Transverse colon (tissue), 4 donors: ENCODE results near the gene DNM1. TPM values are rescaled to one million over a fixed set of nuclear protein-coding genes. Genes with fewer than 3 reads are reported as not detected.

Source experiments
- DNase-seq: peaks from one replicate; pipeline ENCODE4 v3.0.0-alpha.2; 2019
- H3K27ac ChIP-seq, 4 donors: fragments of 200-600 bp; sonication (generic); 2 replicates each; pipeline ENCODE4 v1.5.1; 2016 to 2018; ENCODE audit warnings: inconsistent platforms in 4 of 4
- H3K27me3 ChIP-seq: fragments of 200-600 bp; sonication (generic); 2 replicates; pipeline ENCODE4 v1.5.1; 2017; ENCODE audit warnings: inconsistent platforms
- H3K36me3 ChIP-seq, 4 donors: fragments of 200-600 bp; sonication (generic); 2 replicates each; pipeline ENCODE4 v1.5.1; 2017 to 2019; ENCODE audit warnings: inconsistent platforms in 4 of 4
- H3K4me1 ChIP-seq, 4 donors: fragments of 200-600 bp; sonication (generic); 2 replicates each; pipeline ENCODE4 v1.5.1; 2017 to 2020; ENCODE audit warnings: inconsistent platforms in 4 of 4
- H3K4me3 ChIP-seq, 4 donors: fragments of 200-600 bp; sonication (generic); 1 replicate in 1 of 4; 2 replicates in 3 of 4; pipeline versions ENCODE4 v1.5.1 to v1.6.1; 2017 to 2019; ENCODE audit warnings: inconsistent platforms in 4 of 4
- H3K9me3 ChIP-seq, 2 donors: fragments of 200-600 bp; sonication (generic); 2 replicates each; pipeline ENCODE4 v1.5.1; 2017 to 2019; ENCODE audit warnings: inconsistent platforms in 2 of 2
- EP300 ChIP-seq: sonication (generic); formaldehyde crosslinking; IDR thresholded peaks from one replicate; pipeline ENCODE4 v1.6.1; 2017; ENCODE audit warnings: antibody characterized with exemption, low read depth
- POLR2A ChIP-seq: fragments of 450-650 bp; IDR thresholded peaks from one replicate; pipeline ENCODE4 v1.6.1; 2016; ENCODE audit warnings: antibody characterized with exemption, mild to moderate bottlenecking, moderate library complexity
- POLR2AphosphoS5 ChIP-seq, 3 donors: sonication (generic); formaldehyde crosslinking; IDR thresholded peaks; one replicate each; pipeline ENCODE4 v1.6.1; 2016; ENCODE audit warnings: antibody characterized with exemption in 3 of 3
- WGBS, 2 donors: methylation state at CpG; one replicate each; pipeline ENCODE4 v1.1.5; 2018; ENCODE audit warnings: low coverage in 1 of 2; 5-methylcytosine and 5-hydroxymethylcytosine counted together
- in situ Hi-C, 4 donors: fragments of 200-750 bp; cut with MboI; loops; one replicate each; pipeline versions ENCODE4 v1.15.0 to v1.15.1; 2017; ENCODE audit warnings: low sequenced_read_pairs in 3 of 4, low pct_ligation_motif_present in 1 of 4, low pct_unique_long_range_greater_than_20kb in 1 of 4
- intact Hi-C: fragments of 100-400 bp; cut with DNase I; formaldehyde crosslinking; loops from one replicate; pipeline ENCODE4 v1.15.1; 2023; ENCODE audit warnings: low total_unique reads
- total RNA-seq, 4 donors: library from RNA; depleted of rRNA; stranded (reverse); fragments of >200 nt; gene quantifications; one replicate each; pipeline ENCODE4 v1.1.0, GENCODE V29; 2016
- TF ChIP-seq, protein P1 (sequence below), 5 experiments: fragments of 200-600 bp in 3 of 5; fragments of 450-650 bp in 2 of 5; sonication (generic) in 3 of 5; IDR thresholded peaks; 1 replicate in 2 of 5; 2 replicates in 3 of 5; pipeline ENCODE4 v1.5.1; 2016 to 2017; ENCODE audit warnings: antibody characterized with exemption in 5 of 5, inconsistent platforms in 3 of 5, mild to moderate bottlenecking in 2 of 5, moderate library complexity in 1 of 5

DNM1 gene
- total RNA-seq, 4 donors from 2014 or later: 7.5 to 41.8 (median 14.3) TPM

DNA sequence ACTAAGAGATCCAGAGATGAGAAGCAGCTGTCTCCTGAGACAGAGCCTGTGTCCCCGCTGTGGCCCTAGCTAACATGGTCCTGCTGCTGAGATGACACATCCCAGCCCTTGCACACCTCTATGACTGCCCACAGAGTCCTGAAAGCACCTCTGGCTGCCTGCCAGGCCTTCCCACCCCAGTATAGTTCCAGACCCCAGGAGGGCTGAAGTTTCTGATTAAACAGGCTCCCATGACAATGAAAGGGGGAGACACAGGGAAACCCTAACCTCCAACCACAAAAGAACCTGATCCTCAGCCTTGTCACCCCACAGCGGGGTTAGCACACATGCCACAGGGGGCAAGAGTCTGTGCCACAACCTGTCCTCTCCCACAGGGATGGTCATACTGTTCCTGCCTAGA is 27.5 kb upstream of the DNM1 start:
- no peak for TF ChIP-seq POLR2A
- TF ChIP-seq, protein P1, sequence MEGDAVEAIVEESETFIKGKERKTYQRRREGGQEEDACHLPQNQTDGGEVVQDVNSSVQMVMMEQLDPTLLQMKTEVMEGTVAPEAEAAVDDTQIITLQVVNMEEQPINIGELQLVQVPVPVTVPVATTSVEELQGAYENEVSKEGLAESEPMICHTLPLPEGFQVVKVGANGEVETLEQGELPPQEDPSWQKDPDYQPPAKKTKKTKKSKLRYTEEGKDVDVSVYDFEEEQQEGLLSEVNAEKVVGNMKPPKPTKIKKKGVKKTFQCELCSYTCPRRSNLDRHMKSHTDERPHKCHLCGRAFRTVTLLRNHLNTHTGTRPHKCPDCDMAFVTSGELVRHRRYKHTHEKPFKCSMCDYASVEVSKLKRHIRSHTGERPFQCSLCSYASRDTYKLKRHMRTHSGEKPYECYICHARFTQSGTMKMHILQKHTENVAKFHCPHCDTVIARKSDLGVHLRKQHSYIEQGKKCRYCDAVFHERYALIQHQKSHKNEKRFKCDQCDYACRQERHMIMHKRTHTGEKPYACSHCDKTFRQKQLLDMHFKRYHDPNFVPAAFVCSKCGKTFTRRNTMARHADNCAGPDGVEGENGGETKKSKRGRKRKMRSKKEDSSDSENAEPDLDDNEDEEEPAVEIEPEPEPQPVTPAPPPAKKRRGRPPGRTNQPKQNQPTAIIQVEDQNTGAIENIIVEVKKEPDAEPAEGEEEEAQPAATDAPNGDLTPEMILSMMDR (IDR thresholded peaks at IDR 0.05): no peak
- no peak for TF ChIP-seq EP300
- no peak for TF ChIP-seq POLR2AphosphoS5 (IDR thresholded peaks at IDR 0.05)
- in situ Hi-C loops: no loop called here
- Histone ChIP-seq H3K36me3 (peaks cover 0 to 42% (median 20%) of the 10 kb centered on the region in 4 donors), H3K4me3 (no peak overlapping the region), H3K4me1 (no peaks in the 10 kb centered on the region), H3K9me3 (no peaks in the 10 kb centered on the region), H3K27ac (peak overlapping the region; percentile 18 to 48 (median 20)), H3K27me3 (no peaks in the 10 kb centered on the region)
- intact Hi-C loops: no loop called here
- no peak for DNase-seq
- WGBS, 2 donors: 89% methylated on average over 2 of the region's 2 CpGs; no CpG with 5 or more reads in 1 of the 2 donors

DNA sequence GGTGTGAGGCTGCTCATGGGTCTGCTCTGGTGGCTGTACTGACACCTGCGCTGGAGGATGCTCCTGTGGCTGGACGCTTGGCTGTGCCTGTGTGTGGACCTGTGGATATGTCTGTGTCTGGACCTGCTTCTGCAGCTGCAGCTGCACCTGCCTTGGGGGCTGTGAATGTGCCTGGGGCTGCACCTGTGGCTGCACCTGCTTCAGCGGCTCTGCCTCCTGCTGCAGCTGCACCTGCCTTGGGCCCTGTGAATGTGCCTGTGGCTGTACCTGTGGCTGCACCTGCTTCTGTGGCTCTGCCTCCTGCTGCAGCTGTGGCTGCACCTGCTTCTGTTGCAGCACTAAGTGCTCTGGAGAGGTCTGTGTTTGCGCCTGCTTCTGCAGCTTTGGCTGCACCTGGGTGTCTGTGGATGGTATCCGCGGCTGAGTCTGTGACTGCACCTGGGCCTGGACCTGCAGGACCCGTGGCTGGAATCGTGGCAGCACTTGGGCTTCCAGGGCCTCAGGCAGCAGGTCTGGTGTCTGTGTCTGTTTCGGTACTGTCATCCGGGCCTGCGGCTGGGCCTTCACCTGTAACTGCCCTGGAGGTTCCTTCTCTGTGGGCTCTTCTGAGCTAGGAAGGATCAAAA is 24.3 kb upstream of the DNM1 start:
- Histone ChIP-seq H3K36me3 (peaks cover 3 to 44% (median 25%) of the 10 kb centered on the region in 4 donors), H3K27ac (no peak overlapping the region), H3K4me1 (no peaks in the 10 kb centered on the region), H3K27me3 (no peaks in the 10 kb centered on the region), H3K4me3 (no peak overlapping the region), H3K9me3 (no peaks in the 10 kb centered on the region)
- TF ChIP-seq, protein P1 (IDR thresholded peaks at IDR 0.05): no peak
- TF ChIP-seq POLR2AphosphoS5 (IDR thresholded peaks at IDR 0.05) (no peak), POLR2A (no peak), EP300 (no peak)
- in situ Hi-C loops: no loop called here
- intact Hi-C loops: no loop called here
- no peak for DNase-seq
- 100% methylated on average over 8 of the region's 11 CpGs; no CpG with 5 or more reads in 1 of the 2 donors for WGBS, 2 donors

DNA sequence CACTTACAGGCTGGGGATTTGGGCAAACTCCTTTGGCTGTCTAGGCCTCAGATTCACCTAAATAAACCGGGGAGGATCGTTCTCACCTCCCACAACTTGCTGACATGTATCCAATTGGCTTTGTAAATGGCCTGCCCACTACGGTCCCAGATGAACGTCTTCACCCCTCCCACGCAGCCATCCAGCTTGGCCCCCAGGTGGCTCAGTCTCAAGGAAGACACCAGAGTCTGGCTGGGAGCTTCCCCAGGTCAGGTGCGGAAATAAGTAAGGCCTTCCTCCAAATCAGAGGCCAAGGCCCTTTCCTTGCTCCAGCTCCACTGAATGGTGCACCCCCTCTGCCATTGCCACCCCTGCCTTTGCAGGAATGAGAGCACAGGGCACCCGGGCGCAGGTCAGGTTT is 23.2 kb upstream of the DNM1 start:
- WGBS, 2 donors: 96% methylated on average over 8 of the region's 8 CpGs; no CpG with 5 or more reads in 1 of the 2 donors
- no peaks in the 10 kb centered on the region for H3K27me3 ChIP-seq
- H3K4me3 ChIP-seq: no peak overlapping the region
- no peak for DNase-seq
- in situ Hi-C loops: no loop called here
- H3K27ac ChIP-seq: no peak overlapping the region
- H3K9me3 ChIP-seq: no peaks in the 10 kb centered on the region
- intact Hi-C loops: no loop called here
- TF ChIP-seq POLR2A (no peak), POLR2AphosphoS5 (IDR thresholded peaks at IDR 0.05) (no peak), EP300 (no peak)
- TF ChIP-seq, protein P1 (IDR thresholded peaks at IDR 0.05): no peak
- peaks cover 3 to 46% (median 28%) of the 10 kb centered on the region in 4 donors for H3K36me3 ChIP-seq
- no peaks in the 10 kb centered on the region for H3K4me1 ChIP-seq

DNA sequence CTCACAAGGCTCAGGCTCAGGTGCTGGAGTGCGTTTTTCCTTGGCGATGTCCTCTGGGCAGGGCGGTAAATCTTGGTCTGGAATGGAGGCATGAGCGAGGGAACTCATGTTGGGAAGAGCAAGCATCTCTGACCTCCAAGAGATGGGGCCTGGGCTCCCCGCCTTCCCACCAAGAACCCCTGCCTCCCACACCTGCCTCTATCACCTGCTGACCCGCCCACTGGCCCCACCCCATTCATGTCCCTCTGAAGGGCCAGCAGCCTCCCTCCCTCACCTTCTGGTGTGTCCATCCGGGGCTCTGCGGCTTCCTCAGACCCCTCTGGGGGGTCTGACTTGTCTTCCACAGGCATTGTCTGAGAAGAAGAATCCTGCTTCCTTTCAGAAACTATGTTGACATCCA is 22.7 kb upstream of the DNM1 start:
- no peak for DNase-seq
- intact Hi-C loops: no loop called here
- Histone ChIP-seq H3K4me3 (no peak overlapping the region), H3K27me3 (no peaks in the 10 kb centered on the region), H3K9me3 (no peaks in the 10 kb centered on the region), H3K36me3 (peaks cover 3 to 48% (median 28%) of the 10 kb centered on the region in 4 donors), H3K4me1 (no peaks in the 10 kb centered on the region), H3K27ac (no peak overlapping the region)
- no peak for TF ChIP-seq POLR2AphosphoS5 (IDR thresholded peaks at IDR 0.05)
- TF ChIP-seq, protein P1 (IDR thresholded peaks at IDR 0.05): no peak
- no peak for TF ChIP-seq EP300
- TF ChIP-seq POLR2A: no peak
- in situ Hi-C loops: no loop called here
- WGBS, 2 donors: 96% methylated on average over 8 of the region's 8 CpGs; no CpG with 5 or more reads in 1 of the 2 donors
